Pancreas (tissue), 10 donors: ENCODE measurements around the gene DAB2. TPM values are rescaled to one million over a fixed set of nuclear protein-coding genes. Genes with fewer than 3 reads are reported as not detected.

Experiments
- ATAC-seq, 4 donors: fragments of 200-7000 bp; cut with Tn5 transposase; one replicate each; pipeline versions ENCODE4 v1.8.0 to v1.9.1; 2020; ENCODE audit warnings: mild to moderate bottlenecking in 4 of 4, moderate library complexity in 4 of 4
- DNase-seq, 6 donors: peaks; one replicate each; pipeline ENCODE4 v3.0.0-alpha.2; 2020
- FAIRE-seq: peaks from 2 replicates; lab custom pipeline; 2012; peaks lifted over from hg19 to GRCh38; lab: Jason Lieb, UNC
- H3K27ac ChIP-seq, 4 donors: fragments of 200-600 bp; sonication (generic); 1 replicate in 3 of 4; 2 replicates in 1 of 4; pipeline versions ENCODE4 v1.5.0 to v1.8.0; 2020
- H3K27me3 ChIP-seq, 4 donors: fragments of 200-600 bp; one replicate each; pipeline ENCODE4 v1.8.0; 2021
- H3K36me3 ChIP-seq, 3 donors: fragments of 200-600 bp; sonication (generic) in 1 of 3; one replicate each; pipeline versions ENCODE4 v1.5.0 to v1.8.0; 2020 to 2021
- H3K4me1 ChIP-seq, 3 donors: fragments of 200-600 bp; one replicate each; pipeline ENCODE4 v1.8.0; 2021
- H3K4me3 ChIP-seq, 4 donors: fragments of 200-600 bp; sonication (generic) in 2 of 4; one replicate each; pipeline versions ENCODE4 v1.5.0 to v1.8.0; 2020 to 2021
- H3K9me3 ChIP-seq, 4 donors: fragments of 200-600 bp; one replicate each; pipeline ENCODE4 v1.8.0; 2021
- WGBS, 2 donors: extraction: QIAGEN DNeasy Blood & Tissue Kit; methylation state at CpG; one replicate each; pipeline ENCODE4 v1.1.7; 2013; 5-methylcytosine and 5-hydroxymethylcytosine counted together
- intact Hi-C, 3 donors: fragments of 100-400 bp; cut with DNase I; formaldehyde crosslinking; loops; one replicate each; pipeline versions ENCODE4 v1.11.1 to v1.14.2; 2022
- polyA plus RNA-seq, 2 donors: library from polyadenylated mRNA; stranded (reverse); fragments of 200-250 nt; gene quantifications; one replicate each; pipeline ENCODE4 v1.2.3, GENCODE V29; 2013
- total RNA-seq, 6 donors: library from RNA; stranded (reverse); fragmentation: NEBNext Ultra II Directional in 4 of 6; extraction: Animal tissue kit (Norgen Biotek cat#: 25700) in 4 of 6; gene quantifications; one replicate each; pipeline versions ENCODE4 v1.2.1 to v1.2.4, GENCODE V29; 2021 to 2023
- TF ChIP-seq, protein P1 (sequence below), 4 donors: fragments of 200-600 bp; sonication (generic) in 3 of 4; IDR thresholded peaks; one replicate each; pipeline versions ENCODE4 v1.5.0 to v1.8.0; 2021; ENCODE audit warnings: antibody characterized with exemption in 4 of 4
- donor health status: healthy with polysubstance abuse.
- donor health status: DM: no; HTN: no; CAD: no; lungs with moderate emphysema.
- donor health status: DM: no; HTN: no; CAD: no.
- donor health status: control.
- donor health status: control.
- donor health status: Bipolar disorder and iron deficiency.
- donor health status: DM: yes; HTN: yes; CAD: no.
- donor health status: DM: no; HTN: no; CAD: no.
- donor health status: DM: no; HTN: no; CAD: no.
- donor health status: DM: yes; HTN: yes; CAD: no.

The DAB2 gene
- total and polyA plus RNA-seq, 8 donors: 12.0 to 53.3 (median 27.2) TPM

DNA sequence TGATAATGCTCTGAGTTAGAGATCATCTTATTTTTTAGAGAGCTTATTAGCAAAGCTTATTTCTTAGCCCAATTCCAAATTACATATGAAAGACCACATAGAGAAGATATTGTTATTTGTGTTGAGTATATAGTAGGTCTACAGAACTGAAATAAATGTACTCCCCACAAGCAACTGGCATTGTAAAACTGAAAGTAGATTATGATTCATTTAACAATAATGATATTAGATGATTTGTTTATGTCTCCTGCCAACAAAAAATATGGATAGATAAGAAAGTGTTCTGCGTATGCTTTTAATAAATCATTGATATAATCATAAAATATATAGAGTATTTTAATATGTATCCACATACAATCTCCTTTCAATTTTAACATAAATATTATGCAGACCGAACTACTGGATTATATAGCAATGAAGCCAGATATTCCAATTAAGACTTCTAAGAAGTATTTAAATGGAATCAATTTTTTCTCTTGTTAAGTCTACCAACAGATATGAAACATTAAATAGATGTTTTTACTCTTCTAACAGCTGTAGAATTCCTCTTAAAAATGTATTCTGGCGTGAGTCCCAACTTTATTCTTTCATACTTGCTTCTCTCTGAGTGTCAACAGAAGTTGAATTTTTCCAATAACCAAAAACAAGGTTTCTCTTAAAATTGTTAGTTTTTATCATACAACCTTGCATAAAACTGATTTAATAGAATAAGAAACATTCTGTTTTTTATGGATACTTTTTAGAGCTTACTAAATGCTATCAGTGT, 15.6 kb upstream of the DAB2 start:
- no peaks in the 10 kb centered on the region for H3K9me3 ChIP-seq
- no peaks in the 10 kb centered on the region for H3K27me3 ChIP-seq
- no peak overlapping the region for H3K27ac ChIP-seq
- ATAC-seq (no peak), FAIRE-seq (peak; percentile 43), DNase-seq (no peak)
- 51 to 61% methylated on average over 3 of the region's 3 CpGs for WGBS, 2 donors
- H3K36me3 ChIP-seq: no peaks in the 10 kb centered on the region
- intact Hi-C loops: no loop called here
- peaks cover 0 to 3% (median 0%) of the 10 kb centered on the region in 3 donors for H3K4me1 ChIP-seq
- no peak overlapping the region for H3K4me3 ChIP-seq
- TF ChIP-seq, protein P1, sequence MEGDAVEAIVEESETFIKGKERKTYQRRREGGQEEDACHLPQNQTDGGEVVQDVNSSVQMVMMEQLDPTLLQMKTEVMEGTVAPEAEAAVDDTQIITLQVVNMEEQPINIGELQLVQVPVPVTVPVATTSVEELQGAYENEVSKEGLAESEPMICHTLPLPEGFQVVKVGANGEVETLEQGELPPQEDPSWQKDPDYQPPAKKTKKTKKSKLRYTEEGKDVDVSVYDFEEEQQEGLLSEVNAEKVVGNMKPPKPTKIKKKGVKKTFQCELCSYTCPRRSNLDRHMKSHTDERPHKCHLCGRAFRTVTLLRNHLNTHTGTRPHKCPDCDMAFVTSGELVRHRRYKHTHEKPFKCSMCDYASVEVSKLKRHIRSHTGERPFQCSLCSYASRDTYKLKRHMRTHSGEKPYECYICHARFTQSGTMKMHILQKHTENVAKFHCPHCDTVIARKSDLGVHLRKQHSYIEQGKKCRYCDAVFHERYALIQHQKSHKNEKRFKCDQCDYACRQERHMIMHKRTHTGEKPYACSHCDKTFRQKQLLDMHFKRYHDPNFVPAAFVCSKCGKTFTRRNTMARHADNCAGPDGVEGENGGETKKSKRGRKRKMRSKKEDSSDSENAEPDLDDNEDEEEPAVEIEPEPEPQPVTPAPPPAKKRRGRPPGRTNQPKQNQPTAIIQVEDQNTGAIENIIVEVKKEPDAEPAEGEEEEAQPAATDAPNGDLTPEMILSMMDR (IDR thresholded peaks at IDR 0.05): no peak

- TF ChIP-seq, protein P1 (IDR thresholded peaks at IDR 0.05): no peak
- no peaks in the 10 kb centered on the region for H3K27me3 ChIP-seq
- no peaks in the 10 kb centered on the region for H3K9me3 ChIP-seq
- no peak overlapping the region for H3K4me3 ChIP-seq
- DNase-seq (no peak), FAIRE-seq (no peak), ATAC-seq (no peak)
- 63 to 64% methylated on average over 3 of the region's 3 CpGs for WGBS, 2 donors
- peaks cover 0 to 3% (median 0%) of the 10 kb centered on the region in 3 donors for H3K4me1 ChIP-seq
- intact Hi-C loops: no loop called here
- no peaks in the 10 kb centered on the region for H3K36me3 ChIP-seq
- H3K27ac ChIP-seq: no peak overlapping the region
These were observed 14.9 kb upstream of the DAB2 start for GRCh38 chr5:39439582-39440162.

- WGBS, 2 donors: 0% methylated on average over 1 of the region's 1 CpG
- H3K27me3 ChIP-seq: no peaks in the 10 kb centered on the region
- FAIRE-seq (no peak), ATAC-seq (peak in 3 of 4 donors; percentile 61 to 79 (median 76)), DNase-seq (no peak)
- H3K36me3 ChIP-seq: no peaks in the 10 kb centered on the region
- peaks cover 0 to 5% (median 0%) of the 10 kb centered on the region in 3 donors for H3K4me1 ChIP-seq
- H3K9me3 ChIP-seq: no peaks in the 10 kb centered on the region
- H3K4me3 ChIP-seq: no peak overlapping the region
- intact Hi-C loops: no loop called here
- H3K27ac ChIP-seq: peak overlapping the region in 1 of 4 donors; percentile 18
- TF ChIP-seq, protein P1 (IDR thresholded peaks at IDR 0.05): no peak
These were observed 12.7 kb upstream of the DAB2 start for GRCh38 chr5:39437467-39437866.

DNA sequence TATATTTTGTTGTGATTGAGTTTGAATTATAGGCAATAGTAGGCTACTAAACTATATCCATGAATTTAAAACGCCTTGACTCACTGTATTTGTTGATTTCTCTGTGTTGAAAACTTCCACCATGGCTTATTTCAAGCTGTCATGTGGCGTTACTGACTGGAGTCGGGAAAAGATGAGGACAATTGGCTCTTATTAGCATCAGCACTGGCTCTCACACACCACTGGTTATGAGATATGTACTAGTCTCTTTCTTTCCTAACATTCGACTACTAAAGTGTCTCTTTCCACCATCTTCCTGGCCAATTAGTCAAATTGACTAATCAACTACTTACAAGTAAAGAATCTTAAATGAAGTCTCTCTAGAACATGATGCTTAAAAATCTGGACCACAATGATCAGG, 9.1 kb upstream of the DAB2 start:
- Histone ChIP-seq H3K9me3 (no peaks in the 10 kb centered on the region), H3K27ac (peak overlapping the region in 2 of 4 donors; percentile 47 to 65), H3K4me3 (no peak overlapping the region), H3K36me3 (no peaks in the 10 kb centered on the region), H3K4me1 (peaks cover 0 to 4% (median 0%) of the 10 kb centered on the region in 3 donors), H3K27me3 (no peaks in the 10 kb centered on the region)
- FAIRE-seq (no peak), ATAC-seq (no peak), DNase-seq (no peak)
- WGBS, 2 donors: 45 to 52% methylated on average over 4 of the region's 4 CpGs
- TF ChIP-seq, protein P1 (IDR thresholded peaks at IDR 0.05): no peak
- intact Hi-C loops: no loop called here
